ENCODE data around the gene GIPC1.

The GIPC1 gene

GRCh38 chr19:14476327-14476672 lies 19.6 kb downstream of the GIPC1 start:
- DNase-seq (ENCODE audit: low spot score): no peak
- ChIA-PET POLR2A (ENCODE audit: low non-redundant PET) (no interaction called here), CTCF (interaction anchor here (0.7 to 1.0 kb wide), 3 partner anchors 16 to 944 kb away, joined by 3 read pairs; no protein-coding TSS in a partner anchor)
- H3K27ac ChIP-seq: peak overlapping the region; percentile 78
- TF ChIP-seq CTCF (conservative IDR thresholded peaks at IDR 0.05; ENCODE audit: low read depth): no peak

DNA sequence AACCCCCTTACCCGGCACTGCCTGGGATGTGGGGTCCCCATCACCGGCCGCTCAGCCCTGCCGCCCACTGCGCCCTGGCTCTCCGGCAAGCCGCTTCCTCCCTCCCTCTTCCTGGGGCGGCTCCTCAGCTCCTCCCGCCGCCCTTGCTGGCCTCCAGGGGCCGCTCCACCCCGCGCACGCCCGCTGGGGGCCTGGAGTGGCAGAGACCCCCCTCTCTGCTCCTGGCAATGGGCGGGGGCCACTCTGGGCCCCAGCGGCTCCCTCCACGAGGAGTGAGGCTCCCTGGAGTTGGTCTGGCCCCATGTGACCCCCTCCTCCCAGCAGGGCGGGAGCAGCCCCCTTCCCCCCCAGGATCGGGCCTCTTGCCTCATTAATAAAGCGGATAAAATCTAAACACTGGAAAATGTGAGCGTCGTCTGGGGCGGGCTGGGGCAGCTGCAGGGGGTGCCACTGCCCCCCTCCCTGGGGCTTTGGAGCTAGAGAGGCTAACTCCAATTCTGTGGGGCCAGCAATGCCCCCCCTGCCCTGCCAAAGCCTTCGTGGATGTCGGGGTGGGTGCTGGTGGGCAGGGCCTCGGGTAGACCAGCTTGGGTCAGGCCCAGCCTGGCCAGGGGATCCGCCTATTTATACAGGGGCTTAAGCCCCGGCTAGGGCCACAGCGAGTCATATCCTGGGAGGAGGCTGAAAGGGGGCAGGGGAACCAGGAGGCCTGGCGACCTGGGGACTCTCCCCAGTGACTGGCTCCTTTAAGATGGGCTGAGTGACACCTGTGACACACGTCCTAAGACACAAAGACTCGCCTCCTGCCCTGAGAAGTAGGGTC lies 20.5 kb downstream of the GIPC1 start, which contains the start of gene PTGER1:
Gene PTGER1 (minus strand): TSS at position 104 of the 823 bp plus-strand sequence. CDS start 1,034 bp downstream, outside the sequence.
- ChIA-PET POLR2A (ENCODE audit: low non-redundant PET) (no interaction called here), CTCF (interaction anchor here (0.6 to 1.0 kb wide), 5 partner anchors 20 to 944 kb away, joined by 3 read pairs; partner anchors contain the start of gene DDX39A)
- TF ChIP-seq CTCF (conservative IDR thresholded peaks at IDR 0.05; ENCODE audit: low read depth): peak; percentile 69
- DNase-seq (ENCODE audit: low spot score): no peak
- peak within 1 kb of the TSS; percentile 78 for H3K27ac ChIP-seq

DNA sequence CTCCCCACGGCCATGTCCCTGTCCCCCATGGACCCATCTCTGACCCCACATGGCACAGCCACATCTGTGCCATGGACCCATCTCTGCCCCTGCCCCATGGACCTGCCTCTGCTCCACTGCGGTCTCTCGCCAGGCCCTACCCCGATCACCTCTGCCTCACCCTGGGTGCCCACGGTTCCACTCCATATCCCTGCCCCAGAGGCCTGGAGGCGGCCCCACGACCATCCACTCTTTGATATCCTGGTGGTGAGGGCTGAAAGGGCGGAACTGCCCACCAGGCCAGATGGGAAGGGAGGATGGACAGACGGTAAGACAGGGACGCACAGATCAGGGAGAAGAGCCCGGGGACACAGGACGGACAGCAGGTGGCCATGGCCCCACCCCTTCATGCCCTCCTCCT lies 21.1 kb downstream of the GIPC1 start:
- POLR2A ChIA-PET (ENCODE audit: low non-redundant PET): no interaction called here
- CTCF ChIA-PET: interaction anchor here (0.6 to 1.0 kb wide), 5 partner anchors 56 to 471 kb away, joined by 3 read pairs; partner anchors contain the start of gene DDX39A
- DNase-seq (ENCODE audit: low spot score): no peak
- H3K27ac ChIP-seq: peak overlapping the region; percentile 78
- TF ChIP-seq CTCF (conservative IDR thresholded peaks at IDR 0.05; ENCODE audit: low read depth): no peak

GRCh38 chr19:14473978-14474578 lies 21.8 kb downstream of the GIPC1 start:
- ChIA-PET POLR2A (ENCODE audit: low non-redundant PET) (no interaction called here), CTCF (interaction anchor here (0.6 to 0.7 kb wide), 2 partner anchors 275 to 470 kb away, joined by 3 read pairs; no protein-coding TSS in a partner anchor)
- DNase-seq (ENCODE audit: low spot score): no peak
- no peak for TF ChIP-seq CTCF (conservative IDR thresholded peaks at IDR 0.05; ENCODE audit: low read depth)
- peak overlapping the region; percentile 78; the same call in 1 of the 2 replicates for H3K27ac ChIP-seq

DNA sequence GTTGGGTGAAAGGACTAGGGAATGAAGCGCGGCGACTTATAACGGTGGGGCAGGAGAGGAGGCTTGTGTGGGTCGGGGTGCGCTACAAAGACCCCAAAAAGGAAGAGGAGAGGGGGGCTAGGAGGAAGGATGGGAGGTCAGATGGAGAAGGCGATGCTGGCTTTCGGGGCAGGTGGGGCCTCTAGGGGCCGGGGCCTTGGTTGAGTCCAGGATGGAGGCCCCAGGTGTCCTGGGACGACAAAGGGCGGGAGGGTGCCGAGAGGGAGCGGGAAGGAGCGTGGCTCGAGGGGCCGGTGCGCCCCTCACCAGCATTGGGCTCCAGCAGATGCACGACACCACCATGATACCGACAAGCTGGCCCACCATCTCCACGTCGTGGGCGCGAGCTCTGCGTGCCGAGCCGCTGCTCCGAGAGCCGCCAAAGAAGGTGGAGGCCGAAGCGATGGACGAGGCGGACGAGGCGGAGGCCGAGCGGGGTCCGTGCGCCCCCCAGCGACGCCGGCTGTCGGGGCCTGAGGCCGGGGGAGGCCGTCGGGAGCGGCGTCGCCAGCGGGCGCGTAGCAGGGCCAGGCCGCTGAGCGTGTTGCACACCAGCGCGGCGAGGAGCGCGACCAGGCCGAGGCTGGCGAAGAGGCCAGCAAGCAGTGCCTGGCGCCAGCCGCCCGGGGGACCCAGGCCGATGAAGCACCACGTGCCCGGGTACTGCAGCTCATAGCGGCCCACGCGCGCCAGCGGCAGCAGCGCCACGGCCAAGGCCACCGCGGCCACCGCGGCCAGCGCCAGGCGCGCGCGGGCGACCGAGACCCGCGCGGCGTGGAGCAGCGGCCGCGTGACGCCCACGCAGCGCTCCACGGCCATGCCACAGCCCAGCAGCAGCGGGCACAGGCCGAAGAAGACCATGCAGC lies 22.6 kb downstream of the GIPC1 start:
- no peak overlapping the region for H3K27ac ChIP-seq
- DNase-seq (ENCODE audit: low spot score): no peak
- ChIA-PET POLR2A (ENCODE audit: low non-redundant PET) (no interaction called here), CTCF (interaction anchor here (0.6 to 1.4 kb wide), 6 partner anchors 9 to 81 kb away, joined by 4 to 6 read pairs (median 4); no protein-coding TSS in a partner anchor)
- no peak for TF ChIP-seq CTCF (conservative IDR thresholded peaks at IDR 0.05; ENCODE audit: low read depth)

Measured in RWPE1 (cell line).